ENCODE measurements around the gene OBSL1. TPM values are rescaled to one million over a fixed set of nuclear protein-coding genes. Genes with fewer than 3 reads are reported as not detected.

The OBSL1 gene
- total and polyA plus RNA-seq, 2 of the 4 experiments (the other 2 are of a cell fraction) = 21.5 to 51.2 TPM

GRCh38 chr2:219613461-219614070 is 42.2 kb upstream of the OBSL1 start:
- CTCF ChIA-PET = no interaction called here
- in situ Hi-C loops (cut with MboI; ENCODE audit: low sequenced_read_pairs) = no loop called here
- no peaks in the 10 kb centered on the region for H3K9me1 ChIP-seq (ENCODE audit: insufficient read depth, low read length)

More at GRCh38 chr2:219613461-219614070, 42.2 kb upstream of the OBSL1 start:
- no peak for DNase-seq
- Histone ChIP-seq H3K56ac (ENCODE audit: extremely low read depth, insufficient read depth, low read length) (no peak overlapping the region), H3K9me3 (ENCODE audit: control insufficient read depth, insufficient read depth, low read length) (no peaks in the 10 kb centered on the region), H4K8ac (ENCODE audit: low read depth in 2 of 2, low read length in 2 of 2) (no peak overlapping the region), H3K4me1 (ENCODE audit: control insufficient read depth, insufficient read depth, low read length) (no peaks in the 10 kb centered on the region), H3K36me3 (ENCODE audit: control insufficient read depth, insufficient read depth, low read length) (peaks cover 43% of the 10 kb centered on the region), H2AFZ (replicated peaks; ENCODE audit: low read length, poor library complexity) (no peak overlapping the region), H3K4ac (ENCODE audit: low read depth, low read length) (no peak overlapping the region), H3K23ac (ENCODE audit: low read depth, low read length) (no peak overlapping the region), H3K79me1 (ENCODE audit: low read depth in 1 of 2, low read length in 2 of 2) (no peaks in the 10 kb centered on the region), H3K4me2 (ENCODE audit: low read depth, low read length) (no peak overlapping the region), H2BK120ac (ENCODE audit: low read depth, low read length) (no peak overlapping the region), H3K9ac (ENCODE audit: low read depth, low read length) (no peak overlapping the region), H3K27me3 (ENCODE audit: control insufficient read depth, insufficient read depth, low read length) (no peaks in the 10 kb centered on the region), H2BK5ac (ENCODE audit: low read depth, low read length, poor library complexity, severe bottlenecking) (no peak overlapping the region), H3K14ac (replicated peaks; ENCODE audit: low read depth, low read length) (no peak overlapping the region), H3K18ac (ENCODE audit: low read depth, low read length) (no peak overlapping the region), H3K27ac (ENCODE audit: insufficient read depth, low read length) (no peak overlapping the region), H2BK15ac (ENCODE audit: low read depth, low read length) (no peak overlapping the region), H4K91ac (ENCODE audit: insufficient read depth, low read depth, low read length) (no peak overlapping the region), H4K20me1 (ENCODE audit: insufficient read depth, low read length) (no peaks in the 10 kb centered on the region), H3K4me3 (ENCODE audit: insufficient read depth, low read depth, low read length) (no peak overlapping the region), H2BK20ac (ENCODE audit: low read depth, low read length) (no peak overlapping the region), H4K5ac (ENCODE audit: low read depth, low read length) (no peak overlapping the region), H2AK5ac (ENCODE audit: low read depth, low read length) (no peak overlapping the region), H2AK9ac (replicated peaks; ENCODE audit: low read depth, low read length, poor library complexity) (no peak overlapping the region)
- intact Hi-C loops (cut with micrococcal nuclease) = no loop called here
- dilution Hi-C loops (cut with HindIII; ENCODE audit: low sequenced_read_pairs, unreplicated experiment) = no loop called here
- no TSS peak for BruUV-seq (replicated peaks)
- POLR2A ChIA-PET (ENCODE audit: unreplicated experiment) = no interaction called here
- TF ChIP-seq FOS (IDR thresholded peaks at IDR 0.05; ENCODE audit: low read depth, low read length) (no peak), NFE2L2 (IDR thresholded peaks at IDR 0.05; ENCODE audit: low read depth, low read length) (no peak), MAZ (IDR thresholded peaks at IDR 0.05; ENCODE audit: borderline replicate concordance, low read depth, low read length) (no peak), BHLHE40 (IDR thresholded peaks at IDR 0.05; ENCODE audit: low read depth, low read length) (no peak), CEBPB (IDR thresholded peaks at IDR 0.05; ENCODE audit: low read depth, low read length) (no peak), RFX5 (IDR thresholded peaks at IDR 0.05; ENCODE audit: low read depth, low read length) (no peak), RCOR1 (IDR thresholded peaks at IDR 0.05; ENCODE audit: insufficient replicate concordance, low read length) (no peak), CHD1 (IDR thresholded peaks at IDR 0.05; ENCODE audit: low read depth, low read length) (no peak), MAFK (IDR thresholded peaks at IDR 0.05; ENCODE audit: low read depth, low read length) (no peak), MXI1 (IDR thresholded peaks at IDR 0.05; ENCODE audit: borderline replicate concordance, low read depth, low read length) (no peak), USF2 (IDR thresholded peaks at IDR 0.05; ENCODE audit: low read depth, low read length) (no peak)
- TF ChIP-seq, protein P1, sequence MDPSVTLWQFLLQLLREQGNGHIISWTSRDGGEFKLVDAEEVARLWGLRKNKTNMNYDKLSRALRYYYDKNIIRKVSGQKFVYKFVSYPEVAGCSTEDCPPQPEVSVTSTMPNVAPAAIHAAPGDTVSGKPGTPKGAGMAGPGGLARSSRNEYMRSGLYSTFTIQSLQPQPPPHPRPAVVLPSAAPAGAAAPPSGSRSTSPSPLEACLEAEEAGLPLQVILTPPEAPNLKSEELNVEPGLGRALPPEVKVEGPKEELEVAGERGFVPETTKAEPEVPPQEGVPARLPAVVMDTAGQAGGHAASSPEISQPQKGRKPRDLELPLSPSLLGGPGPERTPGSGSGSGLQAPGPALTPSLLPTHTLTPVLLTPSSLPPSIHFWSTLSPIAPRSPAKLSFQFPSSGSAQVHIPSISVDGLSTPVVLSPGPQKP (IDR thresholded peaks at IDR 0.05; ENCODE audit: borderline replicate concordance, low read depth, low read length) = no peak
- no peak for ATAC-seq (ENCODE audit: low read depth)
- 94% methylated on average over 3 of the region's 11 CpGs; no CpG with 5 or more reads in 1 of the 2 experiments for WGBS, 2 experiments (ENCODE audit: extremely low coverage in 2 of 2, insufficient read length in 1 of 2)
